ENCODE results near the gene ACTG2. TPM values are rescaled to one million over a fixed set of nuclear protein-coding genes. Genes with fewer than 3 reads are reported as not detected.
"Not testable (repeated sequence)": the region's sequence is repeated elsewhere in the genome, so short reads cannot be mapped to it uniquely, and the experiment has no call there.

ACTG2 gene
- total and polyA plus RNA-seq, 10 of the 15 experiments (the other 5 are each of a cell fraction or from before 2014, with no cell fraction given), result 0.06 to 0.97 (median 0.12) TPM; not detected in 7

DNA sequence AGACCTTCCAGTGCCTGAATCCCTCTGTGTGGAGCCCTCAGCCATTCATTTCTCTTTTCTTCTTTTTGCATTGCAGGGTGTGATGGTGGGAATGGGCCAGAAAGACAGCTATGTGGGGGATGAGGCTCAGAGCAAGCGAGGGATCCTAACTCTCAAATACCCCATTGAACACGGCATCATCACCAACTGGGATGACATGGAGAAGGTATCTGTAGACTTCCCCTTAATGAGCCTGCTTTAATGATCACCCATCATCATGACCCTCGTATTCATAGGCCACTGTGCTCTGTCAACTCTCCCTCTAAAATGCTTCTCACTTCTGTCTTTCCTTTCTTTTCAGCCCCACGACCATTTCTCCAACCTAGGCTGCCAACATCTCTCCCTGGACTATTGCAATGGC is 9.5 kb downstream of the ACTG2 start (continued):
- TF ChIP-seq, protein P1, sequence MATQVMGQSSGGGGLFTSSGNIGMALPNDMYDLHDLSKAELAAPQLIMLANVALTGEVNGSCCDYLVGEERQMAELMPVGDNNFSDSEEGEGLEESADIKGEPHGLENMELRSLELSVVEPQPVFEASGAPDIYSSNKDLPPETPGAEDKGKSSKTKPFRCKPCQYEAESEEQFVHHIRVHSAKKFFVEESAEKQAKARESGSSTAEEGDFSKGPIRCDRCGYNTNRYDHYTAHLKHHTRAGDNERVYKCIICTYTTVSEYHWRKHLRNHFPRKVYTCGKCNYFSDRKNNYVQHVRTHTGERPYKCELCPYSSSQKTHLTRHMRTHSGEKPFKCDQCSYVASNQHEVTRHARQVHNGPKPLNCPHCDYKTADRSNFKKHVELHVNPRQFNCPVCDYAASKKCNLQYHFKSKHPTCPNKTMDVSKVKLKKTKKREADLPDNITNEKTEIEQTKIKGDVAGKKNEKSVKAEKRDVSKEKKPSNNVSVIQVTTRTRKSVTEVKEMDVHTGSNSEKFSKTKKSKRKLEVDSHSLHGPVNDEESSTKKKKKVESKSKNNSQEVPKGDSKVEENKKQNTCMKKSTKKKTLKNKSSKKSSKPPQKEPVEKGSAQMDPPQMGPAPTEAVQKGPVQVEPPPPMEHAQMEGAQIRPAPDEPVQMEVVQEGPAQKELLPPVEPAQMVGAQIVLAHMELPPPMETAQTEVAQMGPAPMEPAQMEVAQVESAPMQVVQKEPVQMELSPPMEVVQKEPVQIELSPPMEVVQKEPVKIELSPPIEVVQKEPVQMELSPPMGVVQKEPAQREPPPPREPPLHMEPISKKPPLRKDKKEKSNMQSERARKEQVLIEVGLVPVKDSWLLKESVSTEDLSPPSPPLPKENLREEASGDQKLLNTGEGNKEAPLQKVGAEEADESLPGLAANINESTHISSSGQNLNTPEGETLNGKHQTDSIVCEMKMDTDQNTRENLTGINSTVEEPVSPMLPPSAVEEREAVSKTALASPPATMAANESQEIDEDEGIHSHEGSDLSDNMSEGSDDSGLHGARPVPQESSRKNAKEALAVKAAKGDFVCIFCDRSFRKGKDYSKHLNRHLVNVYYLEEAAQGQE (IDR thresholded peaks at IDR 0.05; ENCODE audit: low read depth, low read length), result no peak
- TF ChIP-seq TCF7 (IDR thresholded peaks at IDR 0.05; ENCODE audit: borderline replicate concordance) (no peak), RCOR1 (conservative IDR thresholded peaks at IDR 0.05; ENCODE audit: low read depth, low read length) (no peak), RB1 (IDR thresholded peaks at IDR 0.05; ENCODE audit: borderline replicate concordance) (no peak), ZNF274 (IDR thresholded peaks at IDR 0.05; ENCODE audit: insufficient read depth, insufficient read length) (no peak), NBN (IDR thresholded peaks at IDR 0.05) (no peak)

DNA sequence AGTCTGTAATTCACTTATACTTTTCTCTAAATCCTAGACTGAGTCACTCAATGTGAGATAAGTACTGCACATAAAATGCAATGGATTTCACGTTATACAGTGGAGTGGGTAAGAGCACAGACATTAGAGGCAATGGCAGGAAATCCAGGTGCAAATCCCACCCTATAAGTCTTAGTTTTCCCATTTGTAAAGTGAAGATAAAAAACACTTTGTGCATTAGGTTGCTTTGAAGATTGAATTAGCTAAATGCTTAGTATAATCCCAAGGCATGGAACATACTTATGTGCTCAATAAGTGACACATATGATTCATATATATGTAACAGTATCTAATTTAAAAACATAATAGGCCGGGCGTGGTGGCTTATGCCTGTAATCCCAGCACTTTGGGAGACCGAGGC is 10.5 kb downstream of the ACTG2 start:
- ChIA-PET SMC1A (ENCODE audit: uncharacterized antibody, unreplicated experiment) (interaction anchor here (1.0 to 1.8 kb wide), 3 partner anchors 51 to 245 kb away, joined by 3 to 4 read pairs (median 3); no protein-coding TSS in a partner anchor), CTCF (interaction anchor here (1.0 to 2.7 kb wide), 6 partner anchors 33 to 92 kb away, joined by 3 to 9 read pairs (median 4); no protein-coding TSS in a partner anchor), POLR2A (interaction anchor here (0.7 kb wide), 1 partner anchor 247 kb away, joined by 3 read pairs; no protein-coding TSS in a partner anchor), RAD21 (ENCODE audit: unreplicated experiment) (interaction anchor here (1.6 kb wide), 1 partner anchor 79 kb away, joined by 4 read pairs; no protein-coding TSS in a partner anchor)
- Histone ChIP-seq H3K9ac (ENCODE audit: control insufficient read depth, insufficient read depth, low read length) (no peak overlapping the region), H3K79me2 (ENCODE audit: control insufficient read depth, insufficient read depth, low read length) (no peaks in the 10 kb centered on the region), H3K36me3 (ENCODE audit: control insufficient read depth in 2 of 2, insufficient read depth in 2 of 2, low read length in 1 of 2) (no peaks in the 10 kb centered on the region), H2AFZ (ENCODE audit: control insufficient read depth, low read depth, low read length) (no peak overlapping the region), H3K4me2 (ENCODE audit: control insufficient read depth, insufficient read depth) (no peak overlapping the region), H3K4me3 (no peak overlapping the region), H3K27me3 (replicated peaks in 1 of 2; ENCODE audit: control insufficient read depth in 2 of 2, insufficient read depth in 2 of 2, low read length in 1 of 2) (no peaks in the 10 kb centered on the region; a peak in 1 of 4 replicates), H3K9me3 (replicated peaks; ENCODE audit: control insufficient read depth, insufficient read depth, low read length) (no peaks in the 10 kb centered on the region), H3K27ac (ENCODE audit: control insufficient read depth, insufficient read depth) (no peak overlapping the region), H4K20me1 (ENCODE audit: control insufficient read depth, insufficient read depth) (no peaks in the 10 kb centered on the region), H3K4me1 (ENCODE audit: control insufficient read depth, insufficient read depth, low read length) (no peaks in the 10 kb centered on the region)
- TF ChIP-seq HDGF (IDR thresholded peaks at IDR 0.05), result no peak
- TF ChIP-seq NFYB (IDR thresholded peaks at IDR 0.05; ENCODE audit: insufficient read depth, low read depth, low read length), result no peak
- no peak for TF ChIP-seq ZNF622 (IDR thresholded peaks at IDR 0.05)
- TF ChIP-seq SIN3A (IDR thresholded peaks at IDR 0.05; ENCODE audit: low read depth, low read length), result no peak
- TF ChIP-seq NFXL1 (IDR thresholded peaks at IDR 0.05; ENCODE audit: borderline replicate concordance), result no peak
- FAIRE-seq (no peak), DNase-seq (ENCODE audit: low read depth, low spot score) (no peak), ATAC-seq (no peak)
- no TSS peak for BruUV-seq (replicated peaks)
- 38% methylated on average over 4 of the region's 4 CpGs for whole genome bisulfite sequencing (ENCODE audit: insufficient coverage, insufficient replicate concordance, low lambda C conversion rate, missing lambda C conversion rate)
- in situ Hi-C loops (cut with MboI) (no loop called here), intact Hi-C loops (cut with micrococcal nuclease; ENCODE audit: unreplicated experiment) (no loop called here)

DNA sequence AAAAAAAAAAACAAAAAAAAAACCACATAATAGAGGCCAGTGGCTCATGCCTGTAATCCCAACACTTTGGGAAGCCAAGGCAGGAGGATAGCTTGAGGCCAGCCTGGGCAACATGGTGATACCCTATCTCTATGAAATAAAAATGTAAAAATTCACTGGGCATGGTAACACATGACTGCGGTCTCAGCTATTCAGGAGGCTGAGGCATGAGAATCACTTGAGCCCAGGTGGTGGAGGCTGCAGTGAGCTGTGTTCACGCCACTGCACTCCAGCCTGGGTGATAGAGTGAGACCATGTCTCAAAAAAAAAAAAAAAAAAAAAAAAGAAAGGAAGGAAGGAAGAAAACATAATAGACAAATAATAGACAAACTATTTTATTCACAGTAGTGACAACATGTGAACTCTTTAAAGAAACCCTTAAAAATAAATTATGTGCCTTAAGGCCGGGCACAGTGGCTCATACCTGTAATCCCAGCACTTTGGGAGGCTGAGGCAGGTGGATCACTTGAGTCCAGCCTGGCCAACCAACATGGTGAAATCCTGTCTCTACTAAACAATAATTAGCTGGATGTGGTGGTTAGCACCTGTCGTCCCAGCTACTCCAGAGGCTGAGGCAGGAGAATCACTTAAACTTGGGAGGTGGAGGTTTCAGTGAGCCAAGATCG is 11.3 kb downstream of the ACTG2 start:
- H3K27me3 ChIP-seq (replicated peaks in 1 of 2; ENCODE audit: control insufficient read depth in 2 of 2, insufficient read depth in 2 of 2, low read length in 1 of 2); H3K36me3 ChIP-seq (ENCODE audit: control insufficient read depth in 2 of 2, insufficient read depth in 2 of 2, low read length in 1 of 2); intact Hi-C loops (cut with micrococcal nuclease; ENCODE audit: unreplicated experiment); H3K9ac ChIP-seq (ENCODE audit: control insufficient read depth, insufficient read depth, low read length); H3K79me2 ChIP-seq (ENCODE audit: control insufficient read depth, insufficient read depth, low read length); H3K4me2 ChIP-seq (ENCODE audit: control insufficient read depth, insufficient read depth); H4K20me1 ChIP-seq (ENCODE audit: control insufficient read depth, insufficient read depth); H3K27ac ChIP-seq (ENCODE audit: control insufficient read depth, insufficient read depth); H3K4me1 ChIP-seq (ENCODE audit: control insufficient read depth, insufficient read depth, low read length); DNase-seq (ENCODE audit: low read depth, low spot score); BruUV-seq (replicated peaks); H2AFZ ChIP-seq (ENCODE audit: control insufficient read depth, low read depth, low read length); H3K9me3 ChIP-seq (replicated peaks; ENCODE audit: control insufficient read depth, insufficient read depth, low read length); ATAC-seq; in situ Hi-C loops (cut with MboI); RAD21 ChIA-PET (ENCODE audit: unreplicated experiment); FAIRE-seq; H3K4me3 ChIP-seq: not testable (repeated sequence)
- WGBS (ENCODE audit: insufficient coverage, insufficient replicate concordance, low lambda C conversion rate, missing lambda C conversion rate), result 76% methylated on average over 5 of the region's 5 CpGs
- ChIA-PET POLR2A (interaction anchor here (0.7 kb wide), 1 partner anchor 246 kb away, joined by 3 read pairs; no protein-coding TSS in a partner anchor), CTCF (interaction anchor here (1.1 to 2.7 kb wide), 6 partner anchors 33 to 201 kb away, joined by 3 to 9 read pairs (median 4); no protein-coding TSS in a partner anchor), SMC1A (ENCODE audit: uncharacterized antibody, unreplicated experiment) (interaction anchor here (0.6 to 1.8 kb wide), 3 partner anchors 39 to 245 kb away, joined by 3 to 4 read pairs (median 3); no protein-coding TSS in a partner anchor)
